K562 (cell line): Measurements from ENCODE around the gene PCBD1. TPM values are rescaled to one million over a fixed set of nuclear protein-coding genes. Genes with fewer than 3 reads are reported as not detected.
"Not testable (repeated sequence)": the region's sequence is repeated elsewhere in the genome, so short reads cannot be mapped to it uniquely, and the experiment has no call there.

Experiments used
- ATAC-seq: fragments of 200-7000 bp; cut with Tn5 transposase; 3 replicates; pipeline ENCODE4 v1.9.1; 2020; ENCODE audit warnings: moderate library complexity
- BruUV-seq: library from RNA; stranded (reverse); fragments of 400-500 nt; replicated peaks from 2 replicates; lab custom pipeline; 2021; lab: Mats Ljungman, UMichigan
- CTCF ChIA-PET: fragments of 300-600 bp; formaldehyde crosslinking; extraction: SDS; loops from one replicate; lab custom pipeline; 2021; ENCODE audit warnings: low intra/inter-chr PET ratio; lab: Yijun Ruan, JAX
- POLR2A ChIA-PET: fragments of 300-600, 350-650 bp; sonication (Branson Sonifier 250); formaldehyde crosslinking; extraction: SDS; loops from one replicate; lab custom pipeline; 2021; ENCODE audit warnings: antibody characterized with exemption, inconsistent platforms; lab: Yijun Ruan, JAX
- DNase-seq, 4 experiments: peaks; one replicate each; pipeline versions ENCODE4 v3.0.0 to v3.0.0-alpha.2; 2011 to 2018; ENCODE audit warnings: low spot score in 3 of 4, mixed read lengths in 3 of 4; ENCODE audit errors: extremely low read depth in 1 of 4
- FAIRE-seq: peaks from 2 replicates; lab custom pipeline; 2011; peaks lifted over from hg19 to GRCh38; lab: Jason Lieb, UNC
- H2AFZ ChIP-seq: 2 replicates; pipeline ENCODE4 v1.6.0; 2011; ENCODE audit warnings: low read depth, low read length, control low read depth, inconsistent platforms
- H3K27ac ChIP-seq: fragments of 200-600 bp; 3 replicates; pipeline ENCODE4 v1.8.0; 2011; ENCODE audit warnings: low read depth, mild to moderate bottlenecking, control low read depth, inconsistent platforms, low read length, moderate library complexity, mixed read lengths; ENCODE audit errors: extremely low read depth
- H3K27me3 ChIP-seq, 2 experiments: fragments of 300-600 bp in 1 of 2; 2 replicates in 1 of 2; 3 replicates in 1 of 2; pipeline versions ENCODE4 v1.6.0 to v1.8.0; 2011; ENCODE audit warnings: inconsistent platforms in 2 of 2, low read length in 2 of 2, mild to moderate bottlenecking in 1 of 2, mixed read lengths in 1 of 2, moderate library complexity in 1 of 2; ENCODE audit not compliant: control insufficient read depth in 2 of 2, insufficient read depth in 2 of 2
- H3K36me3 ChIP-seq: fragments of 300-600 bp; 3 replicates; pipeline ENCODE4 v1.8.0; 2011; ENCODE audit warnings: mild to moderate bottlenecking, low read length, inconsistent platforms; ENCODE audit not compliant: control insufficient read depth, insufficient read depth
- H3K4me1 ChIP-seq, 2 experiments: fragments of 200-600 bp in 1 of 2; replicated peaks in 1 of 2; 2 replicates in 1 of 2; 3 replicates in 1 of 2; pipeline versions ENCODE4 v1.5.1 to v1.8.0; 2011; ENCODE audit warnings: inconsistent platforms in 2 of 2, low read length in 2 of 2, mild to moderate bottlenecking in 1 of 2, mixed read lengths in 1 of 2, moderate library complexity in 1 of 2; ENCODE audit not compliant: control insufficient read depth in 2 of 2, insufficient read depth in 2 of 2
- H3K4me2 ChIP-seq: 2 replicates; pipeline ENCODE4 v1.6.1; 2011; ENCODE audit warnings: low read length, control low read depth, inconsistent platforms, mixed read lengths; ENCODE audit not compliant: insufficient read depth
- H3K4me3 ChIP-seq: fragments of 200-600 bp; sonication (generic), shearing (Covaris generic); 2 replicates; pipeline ENCODE4 v1.5.1; 2016; ENCODE audit warnings: control low read depth, inconsistent platforms
- H3K79me2 ChIP-seq: fragments of 200-600 bp; 3 replicates; pipeline ENCODE4 v1.8.0; 2011; ENCODE audit warnings: low read length, inconsistent platforms; ENCODE audit not compliant: control insufficient read depth, insufficient read depth
- H3K9ac ChIP-seq, 2 experiments: 2 replicates each; pipeline versions ENCODE4 v1.6.0 to v1.6.1; 2011; ENCODE audit warnings: low read depth in 2 of 2, low read length in 2 of 2, control low read depth in 1 of 2, inconsistent platforms in 1 of 2, mild to moderate bottlenecking in 1 of 2, mixed read lengths in 1 of 2; ENCODE audit not compliant: insufficient read depth in 1 of 2
- H3K9me1 ChIP-seq: one replicate; pipeline ENCODE4 v1.6.0; 2011; ENCODE audit warnings: inconsistent platforms, mild to moderate bottlenecking, low read length, moderate library complexity; ENCODE audit not compliant: control insufficient read depth, insufficient read depth
- H3K9me3 ChIP-seq: replicated peaks from 2 replicates; pipeline ENCODE4 v1.5.1; 2011; ENCODE audit warnings: low read depth, low read length, inconsistent platforms; ENCODE audit not compliant: control insufficient read depth, insufficient read depth
- H4K20me1 ChIP-seq: replicated peaks from 2 replicates; pipeline ENCODE4 v1.6.1; 2011; ENCODE audit warnings: low read length, inconsistent platforms, mixed read lengths; ENCODE audit not compliant: control insufficient read depth, insufficient read depth
- ASH1L ChIP-seq: fragments of 450-650 bp; IDR thresholded peaks from 2 replicates; pipeline ENCODE4 v1.6.1; 2018; ENCODE audit warnings: borderline replicate concordance, mild to moderate bottlenecking, low read depth; ENCODE audit not compliant: partially characterized antibody
- CSDE1 ChIP-seq, 2 experiments: fragments of 450-650 bp; IDR thresholded peaks; 2 replicates each; pipeline ENCODE4 v1.6.1; 2016; ENCODE audit warnings: mild to moderate bottlenecking in 1 of 2
- SMARCA4 ChIP-seq: fragments of 450-650 bp; IDR thresholded peaks from 2 replicates; pipeline ENCODE4 v1.6.1; 2016
- ZEB2 ChIP-seq: fragments of 450-650 bp; IDR thresholded peaks from 2 replicates; pipeline ENCODE4 v1.6.1; 2016
- ZNF263 ChIP-seq: sonication (generic); formaldehyde crosslinking; IDR thresholded peaks from 2 replicates; pipeline ENCODE4 v1.8.0; 2022; ENCODE audit warnings: mild to moderate bottlenecking, missing genetic modification reagents, borderline replicate concordance
- WGBS: fragments of 100-300 bp; shearing (Covaris generic); methylation state at CpG from one replicate; pipeline ENCODE4 v1.1.6; 2016; ENCODE audit warnings: low coverage, mixed read lengths; ENCODE audit not compliant: insufficient coverage; ENCODE audit errors: missing lambda C conversion rate; 5-methylcytosine and 5-hydroxymethylcytosine counted together
- in situ Hi-C: fragments of 300-500 bp; cut with MboI; formaldehyde crosslinking; loops from 4 replicates; pipeline ENCODE4 v1.15.0; 2018; ENCODE audit warnings: inconsistent platforms, mixed read lengths
- intact Hi-C: fragments of 100-400 bp; cut with micrococcal nuclease; formaldehyde crosslinking; loops from 2 replicates; pipeline ENCODE4 v1.14.2; 2022
- polyA plus RNA-seq, 8 experiments: library from polyadenylated mRNA; depleted of rRNA in 4 of 8; stranded (reverse) in 5 of 8; unstranded in 3 of 8; fragments of >200 nt; fragmentation: Nextera tagmentation in 2 of 8; fragmentation: Illumina TruSeq in 1 of 8; extraction: Ambion mirVana in 2 of 8; extraction: Trizol in 1 of 8; gene quantifications; 2 replicates each; pipeline versions ENCODE4 v1.2.1 to v1.2.3, GENCODE V29; 2011 to 2014; ENCODE audit warnings: inconsistent platforms in 1 of 8, missing spikeins in 1 of 8
- total RNA-seq, 7 experiments: library from RNA; depleted of rRNA in 6 of 7; stranded (reverse); fragments of >200 nt in 6 of 7; fragmentation: Illumina TruSeq in 2 of 7; extraction: Trizol in 2 of 7; gene quantifications; 2 replicates each; pipeline versions ENCODE4 v1.2.1 to v1.2.3, GENCODE V29; 2011 to 2021; ENCODE audit warnings: low replicate concordance in 1 of 7
- TF ChIP-seq, protein P1 (sequence below): sonication (generic); formaldehyde crosslinking; IDR thresholded peaks from 2 replicates; pipeline ENCODE4 v1.8.0; 2022; ENCODE audit warnings: missing genetic modification reagents, mild to moderate bottlenecking, borderline replicate concordance
- TF ChIP-seq, protein P2 (sequence below), 2 experiments: fragments of 450-650 bp; conservative IDR thresholded peaks; 2 replicates each; pipeline ENCODE4 v1.6.1; 2017; ENCODE audit warnings: mild to moderate bottlenecking in 2 of 2, moderate library complexity in 2 of 2

PCBD1 gene
- total and polyA plus RNA-seq, 9 of the 15 experiments (the other 6 are each of a cell fraction or from before 2014, with no cell fraction given) = 14.6 to 109 (median 57.0) TPM

DNA sequence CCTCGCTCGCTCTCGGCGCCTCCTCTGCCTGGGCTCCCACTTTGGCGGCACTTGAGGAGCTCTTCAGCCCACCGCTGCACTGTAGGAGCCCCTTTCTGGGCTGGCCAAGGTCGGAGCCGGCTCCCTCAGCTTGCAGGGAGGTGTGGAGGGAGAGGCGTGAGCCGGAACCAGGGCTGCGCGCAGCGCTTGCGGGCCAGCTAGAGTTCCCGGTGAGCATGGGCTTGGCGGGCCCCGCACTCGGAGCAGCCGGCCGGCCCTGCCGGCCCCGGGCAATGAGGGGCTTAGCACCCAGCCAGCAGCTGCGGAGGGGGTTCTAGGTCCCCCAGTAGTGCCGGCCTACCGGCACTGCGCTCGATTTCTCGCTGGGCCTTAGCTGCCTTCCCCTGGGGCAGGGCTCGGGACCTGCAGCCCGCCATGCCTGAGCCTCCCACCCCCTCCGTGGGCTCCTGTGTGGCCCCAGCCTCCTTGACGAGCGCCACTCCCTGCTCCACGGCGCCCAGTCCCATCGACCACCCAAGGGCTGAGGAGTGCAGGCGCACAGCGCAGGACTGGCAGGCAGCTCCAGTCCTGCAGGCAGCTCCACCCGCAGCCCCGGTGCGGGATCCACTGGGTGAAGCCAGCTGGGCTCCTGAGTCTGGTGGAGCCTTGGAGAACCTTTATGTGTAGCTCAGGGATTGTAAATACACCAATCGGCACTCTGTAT is 26.7 kb downstream of the PCBD1 start:
- H3K9me3 ChIP-seq, H3K4me2 ChIP-seq, H2AFZ ChIP-seq, FAIRE-seq, H3K9ac ChIP-seq, CTCF ChIA-PET, H3K9me1 ChIP-seq, H3K27me3 ChIP-seq, H3K27ac ChIP-seq, H3K79me2 ChIP-seq, BruUV-seq, ATAC-seq, POLR2A ChIA-PET, H4K20me1 ChIP-seq, DNase-seq, H3K4me3 ChIP-seq, in situ Hi-C loops, intact Hi-C loops, H3K4me1 ChIP-seq: not testable (repeated sequence)
- H3K36me3 ChIP-seq = peaks cover 11% of the 10 kb centered on the region; the same call in 2 of the 3 replicates
- 93% methylated on average over 34 of the region's 42 CpGs for whole genome bisulfite sequencing

DNA sequence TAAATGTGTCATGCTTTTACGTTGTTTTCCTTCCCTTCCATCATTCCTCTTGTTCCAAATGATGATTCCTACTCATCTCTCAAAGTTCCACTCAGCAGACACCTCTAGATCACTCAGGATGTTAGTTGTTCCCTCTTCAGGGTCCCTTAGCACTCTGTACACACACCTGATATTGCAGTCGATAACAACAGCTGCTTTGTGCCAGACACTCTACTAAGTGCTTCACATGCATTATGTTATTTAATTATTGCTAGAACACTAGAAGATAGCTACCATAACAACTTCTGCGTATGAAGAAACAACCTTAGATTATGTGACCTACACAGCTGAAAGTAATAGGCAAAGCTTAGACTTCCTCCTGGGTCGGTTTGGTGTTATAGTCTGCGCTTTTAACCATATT is 29.6 kb downstream of the PCBD1 start:
- no TSS peak for BruUV-seq
- Histone ChIP-seq H3K27ac (no peak overlapping the region), H3K4me2 (no peak overlapping the region), H3K79me2 (no peaks in the 10 kb centered on the region), H4K20me1 (no peaks in the 10 kb centered on the region), H3K4me1 (no peaks in the 10 kb centered on the region; a peak in 1 of 5 replicates), H3K27me3 (no peaks in the 10 kb centered on the region), H3K9me1 (peaks cover 3% of the 10 kb centered on the region), H3K4me3 (no peak overlapping the region), H2AFZ (no peak overlapping the region), H3K36me3 (peaks cover 11% of the 10 kb centered on the region; the same call in 2 of the 3 replicates), H3K9ac (no peak overlapping the region), H3K9me3 (no peaks in the 10 kb centered on the region)
- TF ChIP-seq, protein P1, sequence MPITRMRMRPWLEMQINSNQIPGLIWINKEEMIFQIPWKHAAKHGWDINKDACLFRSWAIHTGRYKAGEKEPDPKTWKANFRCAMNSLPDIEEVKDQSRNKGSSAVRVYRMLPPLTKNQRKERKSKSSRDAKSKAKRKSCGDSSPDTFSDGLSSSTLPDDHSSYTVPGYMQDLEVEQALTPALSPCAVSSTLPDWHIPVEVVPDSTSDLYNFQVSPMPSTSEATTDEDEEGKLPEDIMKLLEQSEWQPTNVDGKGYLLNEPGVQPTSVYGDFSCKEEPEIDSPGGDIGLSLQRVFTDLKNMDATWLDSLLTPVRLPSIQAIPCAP (CRISPR knock-in tag) = no peak
- TF ChIP-seq ZEB2 = no peak
- TF ChIP-seq ZNF263 = no peak
- TF ChIP-seq SMARCA4 = no peak
- TF ChIP-seq, protein P2, sequence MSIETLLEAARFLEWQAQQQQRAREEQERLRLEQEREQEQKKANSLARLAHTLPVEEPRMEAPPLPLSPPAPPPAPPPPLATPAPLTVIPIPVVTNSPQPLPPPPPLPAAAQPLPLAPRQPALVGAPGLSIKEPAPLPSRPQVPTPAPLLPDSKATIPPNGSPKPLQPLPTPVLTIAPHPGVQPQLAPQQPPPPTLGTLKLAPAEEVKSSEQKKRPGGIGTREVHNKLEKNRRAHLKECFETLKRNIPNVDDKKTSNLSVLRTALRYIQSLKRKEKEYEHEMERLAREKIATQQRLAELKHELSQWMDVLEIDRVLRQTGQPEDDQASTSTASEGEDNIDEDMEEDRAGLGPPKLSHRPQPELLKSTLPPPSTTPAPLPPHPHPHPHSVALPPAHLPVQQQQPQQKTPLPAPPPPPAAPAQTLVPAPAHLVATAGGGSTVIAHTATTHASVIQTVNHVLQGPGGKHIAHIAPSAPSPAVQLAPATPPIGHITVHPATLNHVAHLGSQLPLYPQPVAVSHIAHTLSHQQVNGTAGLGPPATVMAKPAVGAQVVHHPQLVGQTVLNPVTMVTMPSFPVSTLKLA (conservative IDR thresholded peaks at IDR 0.05) = no peak
- TF ChIP-seq ASH1L = no peak
- no peak for TF ChIP-seq CSDE1 (IDR thresholded peaks at IDR 0.05)
- WGBS = 52% methylated on average over 5 of the region's 5 CpGs
- ATAC-seq = no peak
- ChIA-PET POLR2A (interaction anchor here (0.6 kb wide), 1 partner anchor 412 kb away, joined by 3 read pairs; no protein-coding TSS in a partner anchor), CTCF (no interaction called here)
- in situ Hi-C loops (no loop called here), intact Hi-C loops (no loop called here)
- FAIRE-seq = no peak
- no peak for DNase-seq
